Naive B cell (primary cell): ENCODE measurements around the gene ZNF580. TPM values are rescaled to one million over a fixed set of nuclear protein-coding genes. Genes with fewer than 3 reads are reported as not detected.

Experiments
- ATAC-seq, 2 donors: fragments of 150-1000 bp; cut with Tn5 transposase; 2 replicates each; pipeline ENCODE4 v1.10.0; 2021; ENCODE audit warnings: low read depth in 2 of 2, mild to moderate bottlenecking in 2 of 2, moderate library complexity in 2 of 2
- DNase-seq: peaks from one replicate; pipeline ENCODE4 v3.0.0; 2022
- H3K27ac Mint-ChIP-seq, 6 donors: one replicate each; pipeline ENCODE4 v1.8.0; 2020 to 2022; ENCODE audit warnings: mild to moderate bottlenecking in 6 of 6, mixed read lengths in 6 of 6, moderate library complexity in 5 of 6, inconsistent platforms in 2 of 6
- H3K27me3 Mint-ChIP-seq, 3 donors: one replicate each; pipeline ENCODE4 v1.8.0; 2021 to 2022; ENCODE audit warnings: mixed read lengths in 3 of 3, mild to moderate bottlenecking in 1 of 3
- H3K36me3 Mint-ChIP-seq, 2 donors: one replicate each; pipeline ENCODE4 v1.8.0; 2020 to 2022; ENCODE audit warnings: mixed read lengths in 2 of 2, inconsistent platforms in 1 of 2, mild to moderate bottlenecking in 1 of 2
- H3K4me1 Mint-ChIP-seq, 3 donors: one replicate each; pipeline ENCODE4 v1.8.0; 2020 to 2022; ENCODE audit warnings: mixed read lengths in 3 of 3, inconsistent platforms in 1 of 3, mild to moderate bottlenecking in 1 of 3, moderate library complexity in 1 of 3
- H3K4me3 Mint-ChIP-seq, 8 donors: one replicate each; pipeline ENCODE4 v1.8.0; 2020 to 2022; ENCODE audit warnings: mild to moderate bottlenecking in 8 of 8, mixed read lengths in 8 of 8, moderate library complexity in 8 of 8, inconsistent platforms in 2 of 8
- H3K9me3 Mint-ChIP-seq, 7 donors: one replicate each; pipeline ENCODE4 v1.8.0; 2020 to 2022; ENCODE audit warnings: mixed read lengths in 7 of 7, mild to moderate bottlenecking in 5 of 7, inconsistent platforms in 2 of 7, moderate library complexity in 1 of 7
- polyA plus RNA-seq, 6 donors: library from polyadenylated mRNA; unstranded; fragments of 300-500 nt; fragmentation: Illumina TruSeq; gene quantifications; one replicate each; pipeline ENCODE4 v1.2.3, GENCODE V29; 2021; ENCODE audit warnings: low read depth in 6 of 6

ZNF580 gene
- polyA plus RNA-seq, 6 donors from 2014 or later, result 28.4 to 54.2 (median 31.5) TPM

DNA sequence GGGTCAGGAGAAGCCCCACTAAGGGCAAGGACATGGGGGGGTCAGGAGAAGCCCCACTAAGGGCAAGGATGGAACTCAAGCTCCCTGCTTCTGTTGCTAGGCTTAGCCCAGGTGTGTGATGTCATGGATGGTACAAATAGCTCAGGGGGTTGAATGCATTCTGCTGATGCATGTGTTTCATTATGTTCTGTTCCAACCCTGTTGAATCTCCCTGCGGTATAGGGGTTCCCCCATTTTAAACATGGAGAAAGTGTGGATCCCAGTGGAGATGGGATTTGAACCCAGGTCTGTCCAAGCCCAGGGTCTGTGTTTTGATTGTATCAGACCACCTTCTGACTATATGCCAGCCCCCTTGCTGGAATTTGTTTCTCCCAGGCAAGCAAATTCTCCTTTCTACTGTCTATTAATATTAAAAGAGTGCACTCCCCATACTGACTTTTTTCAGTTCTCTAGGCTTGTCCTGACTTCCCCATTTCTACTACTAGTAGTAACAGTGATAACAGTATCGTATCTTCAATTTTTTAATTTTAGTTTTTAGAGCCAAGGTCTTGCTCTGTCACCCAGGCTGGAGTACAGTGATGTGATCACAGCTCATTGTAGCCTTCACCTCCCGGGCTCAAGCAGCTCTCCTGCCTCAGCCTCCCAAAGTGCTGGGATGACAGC is 28.7 kb upstream of the ZNF580 start:
- peak overlapping the region in 6 of 8 donors; percentile 10 to 83 (median 41) for H3K4me3 Mint-ChIP-seq
- DNase-seq, result no peak
- ATAC-seq, result peak; percentile 85 to 88
- peaks cover 4 to 14% of the 10 kb centered on the region in 2 donors for H3K36me3 Mint-ChIP-seq
- H3K4me1 Mint-ChIP-seq, result peaks cover 51 to 58% (median 55%) of the 10 kb centered on the region in 3 donors
- H3K27ac Mint-ChIP-seq, result peak overlapping the region; percentile 46 to 93 (median 82)
- H3K27me3 Mint-ChIP-seq, result no peaks in the 10 kb centered on the region
- H3K9me3 Mint-ChIP-seq, result no peaks in the 10 kb centered on the region

DNA sequence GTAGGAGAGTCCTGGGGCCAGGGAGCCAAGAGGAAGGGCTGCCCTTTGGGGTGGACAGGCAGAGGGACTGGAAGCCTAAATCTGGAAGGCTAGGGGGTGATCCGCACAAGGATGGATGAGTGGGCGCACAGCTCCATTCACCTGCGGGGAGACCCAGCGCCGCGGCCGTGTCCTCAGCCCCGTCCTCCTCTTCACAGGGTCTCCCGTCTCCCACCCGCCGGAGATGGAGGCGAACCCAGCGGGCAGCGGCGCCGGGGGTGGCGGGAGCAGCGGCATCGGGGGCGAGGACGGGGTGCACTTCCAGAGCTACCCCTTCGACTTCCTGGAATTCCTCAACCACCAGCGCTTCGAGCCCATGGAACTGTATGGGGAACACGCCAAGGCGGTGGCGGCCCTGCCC is 27.4 kb upstream of the ZNF580 start:
- Mint-ChIP-seq H3K27ac (peak overlapping the region in 1 of 6 donors; percentile 59), H3K4me1 (peaks cover 45 to 47% (median 46%) of the 10 kb centered on the region in 3 donors), H3K9me3 (no peaks in the 10 kb centered on the region), H3K36me3 (peaks cover 4 to 7% of the 10 kb centered on the region in 2 donors), H3K4me3 (no peak overlapping the region), H3K27me3 (no peaks in the 10 kb centered on the region)
- DNase-seq (no peak), ATAC-seq (no peak)

DNA sequence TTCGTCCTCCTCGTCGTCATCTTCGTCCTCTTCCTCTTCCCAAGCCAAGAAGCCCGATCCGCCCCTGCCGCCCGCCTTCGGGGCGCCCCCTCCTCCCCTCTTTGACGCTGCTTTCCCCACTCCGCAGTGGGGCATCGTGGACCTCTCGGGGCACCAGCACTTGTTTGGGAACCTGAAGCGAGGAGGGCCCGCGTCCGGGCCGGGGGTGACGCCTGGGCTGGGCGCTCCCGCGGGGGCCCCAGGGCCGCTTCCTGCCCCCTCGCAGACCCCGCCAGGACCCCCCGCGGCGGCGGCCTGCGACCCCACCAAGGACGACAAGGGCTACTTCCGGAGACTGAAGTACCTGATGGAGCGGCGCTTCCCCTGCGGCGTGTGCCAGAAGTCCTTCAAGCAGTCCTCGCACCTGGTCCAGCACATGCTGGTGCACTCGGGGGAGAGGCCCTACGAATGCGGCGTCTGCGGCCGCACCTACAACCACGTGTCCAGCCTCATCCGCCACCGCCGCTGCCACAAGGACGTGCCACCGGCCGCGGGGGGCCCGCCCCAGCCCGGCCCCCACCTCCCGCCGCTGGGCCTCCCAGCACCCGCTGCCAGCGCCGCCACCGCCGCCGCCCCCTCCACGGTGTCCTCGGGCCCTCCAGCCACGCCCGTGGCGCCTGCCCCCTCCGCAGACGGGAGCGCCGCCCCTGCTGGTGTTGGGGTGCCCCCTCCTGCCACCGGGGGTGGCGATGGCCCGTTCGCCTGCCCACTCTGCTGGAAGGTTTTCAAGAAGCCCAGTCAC is 26.7 kb upstream of the ZNF580 start:
- no peak overlapping the region for H3K4me3 Mint-ChIP-seq
- H3K4me1 Mint-ChIP-seq, result peaks cover 39 to 42% (median 40%) of the 10 kb centered on the region in 3 donors
- DNase-seq (no peak), ATAC-seq (no peak)
- peak overlapping the region in 1 of 6 donors; percentile 76 for H3K27ac Mint-ChIP-seq
- no peaks in the 10 kb centered on the region for H3K9me3 Mint-ChIP-seq
- H3K36me3 Mint-ChIP-seq, result peaks cover 4 to 7% of the 10 kb centered on the region in 2 donors
- H3K27me3 Mint-ChIP-seq, result no peaks in the 10 kb centered on the region

DNA sequence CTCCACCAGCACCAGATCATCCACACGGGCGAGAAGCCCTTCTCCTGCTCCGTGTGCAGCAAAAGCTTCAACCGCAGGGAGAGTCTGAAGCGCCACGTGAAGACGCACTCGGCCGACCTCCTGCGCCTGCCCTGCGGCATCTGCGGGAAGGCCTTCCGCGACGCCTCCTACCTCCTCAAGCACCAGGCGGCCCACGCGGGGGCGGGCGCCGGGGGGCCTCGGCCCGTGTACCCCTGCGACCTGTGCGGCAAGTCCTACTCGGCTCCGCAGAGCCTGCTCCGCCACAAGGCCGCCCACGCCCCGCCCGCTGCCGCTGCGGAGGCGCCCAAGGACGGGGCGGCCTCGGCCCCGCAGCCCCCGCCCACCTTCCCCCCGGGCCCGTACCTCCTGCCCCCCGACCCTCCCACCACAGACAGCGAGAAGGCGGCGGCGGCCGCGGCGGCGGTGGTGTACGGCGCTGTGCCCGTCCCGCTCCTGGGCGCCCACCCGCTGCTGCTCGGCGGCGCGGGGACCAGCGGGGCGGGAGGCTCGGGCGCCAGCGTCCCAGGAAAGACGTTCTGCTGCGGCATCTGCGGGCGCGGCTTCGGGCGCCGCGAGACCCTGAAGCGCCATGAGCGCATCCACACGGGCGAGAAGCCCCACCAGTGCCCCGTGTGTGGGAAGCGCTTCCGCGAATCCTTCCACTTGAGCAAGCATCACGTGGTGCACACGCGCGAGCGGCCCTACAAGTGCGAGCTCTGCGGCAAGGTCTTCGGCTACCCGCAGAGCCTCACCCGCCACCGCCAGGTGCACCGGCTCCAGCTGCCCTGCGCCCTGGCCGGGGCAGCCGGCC is 25.9 kb upstream of the ZNF580 start:
- no peak overlapping the region for H3K4me3 Mint-ChIP-seq
- DNase-seq (no peak), ATAC-seq (no peak)
- H3K9me3 Mint-ChIP-seq, result no peaks in the 10 kb centered on the region
- peaks cover 32 to 35% (median 34%) of the 10 kb centered on the region in 3 donors for H3K4me1 Mint-ChIP-seq
- H3K36me3 Mint-ChIP-seq, result peaks cover under 1 to 3% of the 10 kb centered on the region in 2 donors
- H3K27ac Mint-ChIP-seq, result peak overlapping the region in 1 of 6 donors; percentile 76
- no peaks in the 10 kb centered on the region for H3K27me3 Mint-ChIP-seq

DNA sequence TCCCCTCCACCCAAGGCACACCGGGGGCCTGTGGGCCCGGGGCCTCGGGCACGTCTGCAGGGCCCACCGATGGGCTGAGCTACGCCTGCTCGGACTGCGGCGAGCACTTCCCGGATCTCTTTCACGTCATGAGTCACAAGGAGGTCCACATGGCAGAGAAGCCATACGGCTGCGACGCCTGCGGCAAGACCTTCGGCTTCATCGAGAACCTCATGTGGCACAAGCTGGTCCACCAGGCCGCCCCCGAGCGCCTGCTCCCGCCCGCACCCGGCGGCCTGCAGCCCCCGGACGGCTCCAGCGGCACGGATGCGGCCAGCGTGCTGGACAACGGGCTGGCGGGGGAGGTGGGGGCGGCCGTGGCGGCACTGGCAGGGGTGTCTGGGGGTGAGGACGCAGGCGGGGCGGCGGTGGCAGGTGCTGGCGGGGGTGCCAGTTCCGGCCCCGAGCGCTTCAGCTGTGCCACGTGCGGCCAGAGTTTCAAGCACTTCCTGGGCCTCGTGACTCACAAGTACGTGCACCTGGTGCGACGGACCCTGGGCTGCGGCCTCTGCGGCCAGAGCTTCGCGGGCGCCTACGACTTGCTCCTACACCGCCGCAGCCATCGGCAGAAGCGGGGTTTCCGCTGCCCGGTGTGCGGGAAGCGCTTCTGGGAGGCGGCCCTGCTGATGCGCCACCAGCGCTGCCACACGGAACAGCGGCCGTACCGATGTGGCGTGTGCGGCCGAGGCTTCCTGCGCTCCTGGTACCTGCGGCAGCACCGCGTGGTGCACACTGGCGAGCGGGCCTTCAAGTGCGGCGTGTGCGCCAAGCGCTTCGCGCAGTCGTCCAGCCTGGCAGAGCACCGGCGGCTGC is 25.0 kb upstream of the ZNF580 start:
- Mint-ChIP-seq H3K9me3 (no peaks in the 10 kb centered on the region), H3K27me3 (no peaks in the 10 kb centered on the region), H3K27ac (no peak overlapping the region), H3K4me1 (peaks cover 29 to 32% (median 30%) of the 10 kb centered on the region in 3 donors), H3K36me3 (no peaks in the 10 kb centered on the region), H3K4me3 (no peak overlapping the region)
- ATAC-seq, result no peak
- DNase-seq, result no peak

DNA sequence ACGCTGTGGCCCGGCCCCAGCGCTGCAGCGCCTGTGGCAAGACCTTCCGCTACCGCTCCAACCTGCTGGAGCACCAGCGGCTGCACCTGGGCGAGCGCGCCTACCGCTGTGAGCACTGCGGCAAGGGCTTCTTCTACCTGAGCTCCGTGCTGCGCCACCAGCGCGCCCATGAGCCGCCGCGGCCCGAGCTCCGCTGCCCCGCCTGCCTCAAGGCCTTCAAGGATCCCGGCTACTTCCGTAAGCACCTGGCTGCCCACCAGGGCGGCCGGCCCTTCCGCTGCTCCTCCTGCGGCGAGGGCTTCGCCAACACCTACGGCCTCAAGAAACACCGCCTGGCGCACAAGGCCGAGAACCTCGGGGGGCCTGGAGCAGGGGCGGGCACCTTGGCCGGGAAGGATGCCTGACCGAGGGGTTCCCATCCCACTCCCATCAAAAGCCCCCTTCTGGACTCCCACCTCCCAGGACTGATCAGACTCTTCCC is 24.4 kb upstream of the ZNF580 start:
- no peak for ATAC-seq
- H3K27ac Mint-ChIP-seq, result no peak overlapping the region
- H3K27me3 Mint-ChIP-seq, result no peaks in the 10 kb centered on the region
- H3K36me3 Mint-ChIP-seq, result no peaks in the 10 kb centered on the region
- DNase-seq, result no peak
- no peak overlapping the region for H3K4me3 Mint-ChIP-seq
- no peaks in the 10 kb centered on the region for H3K9me3 Mint-ChIP-seq
- peaks cover 22 to 28% (median 24%) of the 10 kb centered on the region in 3 donors for H3K4me1 Mint-ChIP-seq

DNA sequence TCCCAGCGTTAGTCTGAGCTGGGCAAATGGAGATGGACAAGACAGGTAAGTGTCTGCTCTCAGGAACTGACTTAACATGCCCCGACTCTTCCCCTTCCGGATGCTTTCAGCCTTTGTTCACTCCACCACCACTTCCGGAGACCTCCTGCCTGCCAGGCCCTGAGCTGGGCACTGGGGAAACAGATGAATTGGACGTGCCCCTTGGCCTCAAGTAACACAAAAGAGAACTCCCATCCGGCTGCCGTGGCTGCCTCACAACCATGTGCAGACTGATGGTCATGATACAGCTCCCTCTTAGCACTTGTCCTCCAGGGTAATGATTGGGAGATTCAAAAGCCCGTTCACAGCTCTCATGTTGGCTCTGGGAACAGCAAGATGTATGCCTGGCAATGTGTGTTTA is 23.4 kb upstream of the ZNF580 start:
- ATAC-seq (no peak), DNase-seq (no peak)
- H3K4me3 Mint-ChIP-seq, result no peak overlapping the region
- H3K36me3 Mint-ChIP-seq, result no peaks in the 10 kb centered on the region
- H3K4me1 Mint-ChIP-seq, result peaks cover 12 to 18% (median 14%) of the 10 kb centered on the region in 3 donors
- H3K9me3 Mint-ChIP-seq, result no peaks in the 10 kb centered on the region
- peak overlapping the region in 2 of 6 donors; percentile 61 to 69 for H3K27ac Mint-ChIP-seq
- H3K27me3 Mint-ChIP-seq, result no peaks in the 10 kb centered on the region

DNA sequence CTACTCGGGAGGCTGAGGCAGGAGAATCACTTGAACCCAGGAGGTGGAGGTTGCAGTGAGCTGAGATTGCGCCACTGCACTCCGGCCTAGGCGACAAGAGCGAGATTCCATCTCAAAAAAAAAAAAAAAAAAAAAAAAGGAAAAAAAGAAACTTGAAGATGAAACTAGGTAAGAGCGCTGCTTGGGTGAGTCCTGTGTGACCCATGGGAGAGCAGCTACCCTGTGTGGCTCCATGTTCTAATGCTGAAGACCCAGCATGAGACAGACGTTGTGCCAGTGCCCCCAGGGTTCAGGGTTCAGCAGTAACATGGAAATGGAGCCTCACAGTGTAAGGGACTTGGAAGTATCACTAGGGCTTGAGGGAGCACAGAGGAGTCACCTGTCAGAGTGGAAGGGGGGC is 22.4 kb upstream of the ZNF580 start:
- H3K4me3 Mint-ChIP-seq, result no peak overlapping the region
- ATAC-seq (no peak), DNase-seq (no peak)
- no peaks in the 10 kb centered on the region for H3K36me3 Mint-ChIP-seq
- peak overlapping the region in 1 of 6 donors; percentile 57 for H3K27ac Mint-ChIP-seq
- peaks cover 4 to 13% (median 9%) of the 10 kb centered on the region in 3 donors for H3K4me1 Mint-ChIP-seq
- H3K9me3 Mint-ChIP-seq, result no peaks in the 10 kb centered on the region
- H3K27me3 Mint-ChIP-seq, result no peaks in the 10 kb centered on the region

DNA sequence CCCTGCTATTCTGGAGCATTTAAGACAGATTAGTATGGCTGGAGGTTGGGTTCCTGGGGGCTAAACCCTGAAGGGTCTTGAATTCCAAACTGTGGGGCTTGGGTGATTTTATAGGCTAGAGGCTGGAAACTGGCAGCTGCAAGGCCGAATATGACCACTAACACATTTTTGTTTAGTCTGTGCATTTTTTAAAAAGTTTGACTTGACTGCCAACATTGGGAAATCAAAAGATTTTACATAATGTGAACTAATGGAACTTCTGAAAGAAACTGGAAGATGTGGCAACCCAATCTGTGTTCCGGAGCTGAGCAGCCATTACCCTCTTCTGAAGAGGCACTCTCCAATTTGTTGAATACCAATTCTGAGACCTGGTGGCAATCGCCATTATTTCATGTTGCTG is 21.5 kb upstream of the ZNF580 start:
- peaks cover 0 to 5% (median 0%) of the 10 kb centered on the region in 7 donors for H3K9me3 Mint-ChIP-seq
- peak overlapping the region in 2 of 6 donors; percentile 6 to 38 for H3K27ac Mint-ChIP-seq
- no peak overlapping the region for H3K4me3 Mint-ChIP-seq
- ATAC-seq (no peak), DNase-seq (no peak)
- H3K36me3 Mint-ChIP-seq, result no peaks in the 10 kb centered on the region
- H3K27me3 Mint-ChIP-seq, result no peaks in the 10 kb centered on the region
- peaks cover 8 to 22% (median 15%) of the 10 kb centered on the region in 3 donors for H3K4me1 Mint-ChIP-seq

DNA sequence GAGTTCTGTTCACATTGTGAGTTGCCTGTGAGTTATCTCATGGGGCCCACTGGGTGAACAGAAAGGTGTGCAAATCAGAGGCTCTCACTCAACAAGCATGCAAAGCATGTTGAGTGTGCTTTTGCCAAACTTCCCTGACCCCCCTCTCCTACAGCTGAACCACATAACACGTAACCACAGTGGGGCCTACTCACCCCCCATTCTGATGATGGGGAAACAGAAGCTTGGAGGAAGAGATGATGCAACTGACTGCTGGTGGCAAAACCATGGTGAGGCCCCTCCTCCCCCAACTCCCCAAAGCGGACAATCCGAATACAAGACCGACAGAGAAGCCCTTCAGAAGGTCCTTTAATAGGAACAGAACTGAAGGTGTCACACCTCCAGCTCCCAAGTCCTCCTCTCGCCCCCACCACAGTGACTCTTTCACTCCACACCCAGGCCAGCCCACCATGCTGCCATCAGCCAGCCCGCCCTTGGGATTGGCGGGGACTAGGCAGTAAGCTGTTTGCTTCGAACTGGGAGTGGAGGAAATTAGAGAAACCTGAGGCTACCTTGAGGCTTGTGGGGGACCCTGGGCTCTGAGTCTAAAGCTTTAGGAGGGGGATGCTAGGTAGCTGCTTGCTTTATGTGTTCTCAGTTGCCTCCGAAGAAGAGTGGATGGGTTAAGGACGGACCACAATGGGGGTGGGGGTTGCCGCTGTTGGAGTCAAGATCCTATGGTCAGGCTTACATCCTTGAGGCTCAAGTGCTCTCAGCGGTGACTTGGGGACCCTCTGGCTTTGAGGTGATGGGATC is 20.2 kb upstream of the ZNF580 start:
- Mint-ChIP-seq H3K4me3 (peak overlapping the region in 1 of 8 donors; percentile 29), H3K9me3 (peaks cover 0 to 5% (median 0%) of the 10 kb centered on the region in 7 donors), H3K27ac (peak overlapping the region in 2 of 6 donors; percentile 26 to 49), H3K36me3 (no peaks in the 10 kb centered on the region), H3K27me3 (no peaks in the 10 kb centered on the region), H3K4me1 (peaks cover 12 to 31% (median 20%) of the 10 kb centered on the region in 3 donors)
- ATAC-seq (no peak), DNase-seq (no peak)

DNA sequence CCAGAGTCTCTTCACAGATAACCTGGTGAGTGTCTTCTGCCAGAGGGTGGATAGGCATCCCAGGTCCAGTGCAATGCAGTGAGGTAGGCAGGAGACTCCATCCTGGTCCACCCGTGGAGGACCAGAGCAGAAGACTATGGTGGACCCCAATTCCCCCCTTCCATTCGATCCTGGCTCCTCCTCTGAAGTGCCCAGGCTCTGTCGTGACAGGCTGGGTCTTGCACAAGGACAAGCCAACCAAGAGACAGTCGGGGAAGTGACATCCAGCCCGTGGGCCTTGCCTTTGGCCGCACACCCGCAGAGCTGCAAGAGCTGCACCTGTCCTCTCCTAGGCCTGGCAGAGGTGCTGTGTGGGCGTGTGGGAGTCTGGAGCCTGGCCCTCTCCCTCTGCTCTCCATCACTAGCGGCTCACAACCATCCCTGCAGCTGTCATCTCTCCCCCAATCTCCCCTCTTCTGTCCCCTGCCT is 19.6 kb upstream of the ZNF580 start:
- H3K27me3 Mint-ChIP-seq, result no peaks in the 10 kb centered on the region
- DNase-seq (no peak), ATAC-seq (no peak)
- H3K9me3 Mint-ChIP-seq, result peaks cover 0 to 5% (median 0%) of the 10 kb centered on the region in 7 donors
- H3K36me3 Mint-ChIP-seq, result no peaks in the 10 kb centered on the region
- peaks cover 12 to 31% (median 20%) of the 10 kb centered on the region in 3 donors for H3K4me1 Mint-ChIP-seq
- H3K4me3 Mint-ChIP-seq, result no peak overlapping the region
- peak overlapping the region in 1 of 6 donors; percentile 26 for H3K27ac Mint-ChIP-seq
